ENCODE results near the gene COL25A1. TPM values are rescaled to one million over a fixed set of nuclear protein-coding genes. Genes with fewer than 3 reads are reported as not detected.

COL25A1 gene
- total and polyA plus RNA-seq, 2 experiments from 2014 or later: 0.28 to 1.9 TPM

DNA sequence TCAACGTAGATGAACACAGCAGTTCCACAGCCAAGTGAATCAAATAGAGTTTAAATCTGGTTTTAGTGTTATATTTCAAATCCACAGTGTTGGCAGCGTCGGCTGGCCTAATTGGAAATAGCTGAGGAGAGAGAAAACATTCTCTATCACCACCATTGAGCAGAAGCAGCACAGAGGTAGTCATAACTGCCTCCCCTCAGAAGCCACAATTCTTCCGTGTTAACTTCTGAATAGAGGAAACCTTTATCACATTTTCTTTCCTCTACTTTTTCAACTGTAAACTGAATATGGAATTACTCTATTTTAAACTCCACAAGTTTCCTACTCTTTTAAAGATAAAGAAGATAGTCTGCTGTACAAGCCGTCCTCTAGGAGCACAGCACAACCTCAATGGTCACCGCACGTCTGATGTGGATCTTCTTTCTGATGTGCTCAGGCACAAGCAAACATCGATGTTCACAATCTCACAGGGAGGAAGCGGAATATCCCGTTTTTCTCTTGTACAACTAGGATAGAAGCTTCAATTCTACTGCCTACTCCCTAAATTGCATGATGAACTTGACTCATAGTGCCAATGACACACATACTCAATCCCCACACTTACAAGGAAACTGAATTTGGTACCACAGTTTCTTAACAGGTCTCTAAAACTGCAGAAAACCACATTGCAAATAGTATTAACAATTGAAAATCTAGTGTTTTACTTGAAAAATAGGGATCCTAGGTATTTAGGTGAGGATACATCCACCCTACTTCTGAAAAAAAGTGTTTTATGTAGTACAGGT is 321.8 kb downstream of the COL25A1 start:
- no peak for DNase-seq (ENCODE audit: low spot score)
- H3K9me2 ChIP-seq (replicated peaks; ENCODE audit: insufficient read depth): no peaks in the 10 kb centered on the region
- no peak overlapping the region for H2AFZ ChIP-seq
- no peaks in the 10 kb centered on the region for H4K20me1 ChIP-seq (ENCODE audit: insufficient read depth, poor library complexity, severe bottlenecking)
- H3K4me3 ChIP-seq: no peak overlapping the region
- no peaks in the 10 kb centered on the region for H3K9me3 ChIP-seq (ENCODE audit: low read depth)
- H3K4me1 ChIP-seq (ENCODE audit: insufficient read depth): no peaks in the 10 kb centered on the region
- H3K79me2 ChIP-seq: no peaks in the 10 kb centered on the region
- no peak overlapping the region for H3K27ac ChIP-seq
- TF ChIP-seq EZH2phosphoT487 (IDR thresholded peaks at IDR 0.05; ENCODE audit: low read depth, severe bottlenecking, unreplicated experiment) (no peak), EZH2 (IDR thresholded peaks at IDR 0.05; ENCODE audit: borderline replicate concordance) (no peak)
- TF ChIP-seq, protein P1, sequence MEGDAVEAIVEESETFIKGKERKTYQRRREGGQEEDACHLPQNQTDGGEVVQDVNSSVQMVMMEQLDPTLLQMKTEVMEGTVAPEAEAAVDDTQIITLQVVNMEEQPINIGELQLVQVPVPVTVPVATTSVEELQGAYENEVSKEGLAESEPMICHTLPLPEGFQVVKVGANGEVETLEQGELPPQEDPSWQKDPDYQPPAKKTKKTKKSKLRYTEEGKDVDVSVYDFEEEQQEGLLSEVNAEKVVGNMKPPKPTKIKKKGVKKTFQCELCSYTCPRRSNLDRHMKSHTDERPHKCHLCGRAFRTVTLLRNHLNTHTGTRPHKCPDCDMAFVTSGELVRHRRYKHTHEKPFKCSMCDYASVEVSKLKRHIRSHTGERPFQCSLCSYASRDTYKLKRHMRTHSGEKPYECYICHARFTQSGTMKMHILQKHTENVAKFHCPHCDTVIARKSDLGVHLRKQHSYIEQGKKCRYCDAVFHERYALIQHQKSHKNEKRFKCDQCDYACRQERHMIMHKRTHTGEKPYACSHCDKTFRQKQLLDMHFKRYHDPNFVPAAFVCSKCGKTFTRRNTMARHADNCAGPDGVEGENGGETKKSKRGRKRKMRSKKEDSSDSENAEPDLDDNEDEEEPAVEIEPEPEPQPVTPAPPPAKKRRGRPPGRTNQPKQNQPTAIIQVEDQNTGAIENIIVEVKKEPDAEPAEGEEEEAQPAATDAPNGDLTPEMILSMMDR (IDR thresholded peaks at IDR 0.05; ENCODE audit: poor library complexity): no peak
- WGBS (ENCODE audit: low lambda C conversion rate, missing lambda C conversion rate): 94% methylated on average over 10 of the region's 10 CpGs
- no peaks in the 10 kb centered on the region for H3K36me3 ChIP-seq (replicated peaks; ENCODE audit: insufficient read depth, low read depth)
- no peak overlapping the region for H3K4me2 ChIP-seq
- H3K27me3 ChIP-seq: no peaks in the 10 kb centered on the region

GRCh38 chr4:108979759-108980158 is 322.7 kb downstream of the COL25A1 start:
- no peaks in the 10 kb centered on the region for H3K36me3 ChIP-seq (replicated peaks; ENCODE audit: insufficient read depth, low read depth)
- no peaks in the 10 kb centered on the region for H3K4me1 ChIP-seq (ENCODE audit: insufficient read depth)
- no peak for DNase-seq (ENCODE audit: low spot score)
- H3K9me3 ChIP-seq (ENCODE audit: low read depth): no peaks in the 10 kb centered on the region
- no peak overlapping the region for H3K27ac ChIP-seq
- no peaks in the 10 kb centered on the region for H4K20me1 ChIP-seq (ENCODE audit: insufficient read depth, poor library complexity, severe bottlenecking)
- 92% methylated on average over 6 of the region's 6 CpGs for WGBS (ENCODE audit: low lambda C conversion rate, missing lambda C conversion rate)
- no peaks in the 10 kb centered on the region for H3K9me2 ChIP-seq (replicated peaks; ENCODE audit: insufficient read depth)
- no peak overlapping the region for H2AFZ ChIP-seq
- TF ChIP-seq EZH2 (IDR thresholded peaks at IDR 0.05; ENCODE audit: borderline replicate concordance) (no peak), EZH2phosphoT487 (IDR thresholded peaks at IDR 0.05; ENCODE audit: low read depth, severe bottlenecking, unreplicated experiment) (no peak)
- TF ChIP-seq, protein P1 (IDR thresholded peaks at IDR 0.05; ENCODE audit: poor library complexity): no peak
- H3K4me3 ChIP-seq: no peak overlapping the region
- H3K79me2 ChIP-seq: no peaks in the 10 kb centered on the region
- no peaks in the 10 kb centered on the region for H3K27me3 ChIP-seq
- H3K4me2 ChIP-seq: no peak overlapping the region

DNA sequence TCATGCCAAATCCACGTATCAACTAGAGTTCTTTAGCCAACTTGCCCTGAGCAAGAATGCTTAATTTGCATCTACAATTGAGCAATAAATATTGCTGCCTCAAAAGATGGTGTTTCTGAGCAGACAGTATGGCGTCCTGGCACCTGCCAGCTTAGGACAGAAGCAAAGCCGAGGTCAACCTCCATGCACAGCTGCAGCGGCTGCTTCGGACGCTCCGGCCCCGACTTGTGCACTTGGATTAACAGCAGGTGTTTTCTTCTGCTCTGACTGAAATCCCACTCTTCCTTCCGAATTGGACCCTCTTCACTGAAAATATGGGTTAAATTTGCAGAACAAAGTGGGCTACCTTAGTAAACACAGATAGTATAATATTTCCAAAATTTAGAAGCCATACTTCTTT is 324.4 kb downstream of the COL25A1 start:
- Histone ChIP-seq H3K4me3 (no peak overlapping the region), H3K27me3 (no peaks in the 10 kb centered on the region), H3K4me2 (no peak overlapping the region), H4K20me1 (ENCODE audit: insufficient read depth, poor library complexity, severe bottlenecking) (no peaks in the 10 kb centered on the region), H3K4me1 (ENCODE audit: insufficient read depth) (no peaks in the 10 kb centered on the region), H2AFZ (no peak overlapping the region), H3K9me3 (ENCODE audit: low read depth) (no peaks in the 10 kb centered on the region), H3K36me3 (replicated peaks; ENCODE audit: insufficient read depth, low read depth) (no peaks in the 10 kb centered on the region), H3K9me2 (replicated peaks; ENCODE audit: insufficient read depth) (no peaks in the 10 kb centered on the region), H3K79me2 (no peaks in the 10 kb centered on the region), H3K27ac (no peak overlapping the region)
- no peak for DNase-seq (ENCODE audit: low spot score)
- TF ChIP-seq, protein P1 (IDR thresholded peaks at IDR 0.05; ENCODE audit: poor library complexity): no peak
- no peak for TF ChIP-seq EZH2phosphoT487 (IDR thresholded peaks at IDR 0.05; ENCODE audit: low read depth, severe bottlenecking, unreplicated experiment)
- TF ChIP-seq EZH2 (IDR thresholded peaks at IDR 0.05; ENCODE audit: borderline replicate concordance): no peak
- WGBS (ENCODE audit: low lambda C conversion rate, missing lambda C conversion rate): 89% methylated on average over 9 of the region's 9 CpGs

Data from hepatocyte (in vitro differentiated cells).